Lower leg skin (tissue), 4 donors: ENCODE measurements around the gene NSDHL. TPM values are rescaled to one million over a fixed set of nuclear protein-coding genes. Genes with fewer than 3 reads are reported as not detected.
"Not testable (repeated sequence)": the region's sequence is repeated elsewhere in the genome, so short reads cannot be mapped to it uniquely, and the experiment has no call there.

Experiments used
- DNase-seq, 2 donors: peaks; one replicate each; pipeline ENCODE4 v3.0.0-alpha.2; 2019; ENCODE audit warnings: low spot score in 2 of 2
- H3K4me3 ChIP-seq: fragments of 200-600 bp; sonication (generic); 2 replicates; pipeline ENCODE4 v1.5.1; 2017; ENCODE audit warnings: mild to moderate bottlenecking, low read depth; ENCODE audit not compliant: poor library complexity, severe bottlenecking
- POLR2A ChIP-seq, 2 donors: fragments of 450-650 bp; IDR thresholded peaks; one replicate each; pipeline ENCODE4 v1.6.1; 2016 to 2017; ENCODE audit warnings: antibody characterized with exemption in 2 of 2, mild to moderate bottlenecking in 1 of 2, moderate library complexity in 1 of 2
- WGBS, 2 donors: methylation state at CpG; one replicate each; pipeline ENCODE4 v1.1.5; 2018; 5-methylcytosine and 5-hydroxymethylcytosine counted together
- intact Hi-C: fragments of 100-400 bp; cut with DNase I; formaldehyde crosslinking; loops from one replicate; pipeline ENCODE4 v1.15.0; 2023; ENCODE audit warnings: low total_unique reads
- total RNA-seq, 4 donors: library from RNA; depleted of rRNA; stranded (reverse); fragments of >200 nt; gene quantifications; one replicate each; pipeline ENCODE4 v1.1.0, GENCODE V29; 2016
- TF ChIP-seq, protein P1 (sequence below), 3 donors: fragments of 450-650 bp; IDR thresholded peaks; one replicate each; pipeline ENCODE4 v1.5.1; 2016; ENCODE audit warnings: antibody characterized with exemption in 3 of 3, mild to moderate bottlenecking in 3 of 3, moderate library complexity in 2 of 3

The NSDHL gene
- total RNA-seq, 4 donors from 2014 or later: 13.2 to 22.5 (median 17.9) TPM

- no peak for DNase-seq
- 74 to 76% methylated on average over 5 to 8 of the region's 8 CpGs for WGBS, 2 donors
- TF ChIP-seq POLR2A (IDR thresholded peaks at IDR 0.05): no peak
- TF ChIP-seq, protein P1, sequence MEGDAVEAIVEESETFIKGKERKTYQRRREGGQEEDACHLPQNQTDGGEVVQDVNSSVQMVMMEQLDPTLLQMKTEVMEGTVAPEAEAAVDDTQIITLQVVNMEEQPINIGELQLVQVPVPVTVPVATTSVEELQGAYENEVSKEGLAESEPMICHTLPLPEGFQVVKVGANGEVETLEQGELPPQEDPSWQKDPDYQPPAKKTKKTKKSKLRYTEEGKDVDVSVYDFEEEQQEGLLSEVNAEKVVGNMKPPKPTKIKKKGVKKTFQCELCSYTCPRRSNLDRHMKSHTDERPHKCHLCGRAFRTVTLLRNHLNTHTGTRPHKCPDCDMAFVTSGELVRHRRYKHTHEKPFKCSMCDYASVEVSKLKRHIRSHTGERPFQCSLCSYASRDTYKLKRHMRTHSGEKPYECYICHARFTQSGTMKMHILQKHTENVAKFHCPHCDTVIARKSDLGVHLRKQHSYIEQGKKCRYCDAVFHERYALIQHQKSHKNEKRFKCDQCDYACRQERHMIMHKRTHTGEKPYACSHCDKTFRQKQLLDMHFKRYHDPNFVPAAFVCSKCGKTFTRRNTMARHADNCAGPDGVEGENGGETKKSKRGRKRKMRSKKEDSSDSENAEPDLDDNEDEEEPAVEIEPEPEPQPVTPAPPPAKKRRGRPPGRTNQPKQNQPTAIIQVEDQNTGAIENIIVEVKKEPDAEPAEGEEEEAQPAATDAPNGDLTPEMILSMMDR (IDR thresholded peaks at IDR 0.05): no peak
- intact Hi-C loops: no loop called here
- no peak overlapping the region for H3K4me3 ChIP-seq
These were observed 74.2 kb downstream of the NSDHL start for GRCh38 chrX:152905081-152905420.

GRCh38 chrX:152907084-152907651 is 76.3 kb downstream of the NSDHL start:
- no peak overlapping the region for H3K4me3 ChIP-seq
- intact Hi-C loops: no loop called here
- no peak for DNase-seq
- WGBS, 2 donors: 64 to 72% methylated on average over 5 to 17 of the region's 17 CpGs
- TF ChIP-seq POLR2A (IDR thresholded peaks at IDR 0.05): no peak
- TF ChIP-seq, protein P1 (IDR thresholded peaks at IDR 0.05): no peak

- intact Hi-C loops: no loop called here
- no peak overlapping the region for H3K4me3 ChIP-seq
- no peak for DNase-seq
- TF ChIP-seq, protein P1 (IDR thresholded peaks at IDR 0.05): no peak
- no peak for TF ChIP-seq POLR2A (IDR thresholded peaks at IDR 0.05)
- 45 to 73% methylated on average over 7 to 13 of the region's 14 CpGs for WGBS, 2 donors
These were observed 77.6 kb downstream of the NSDHL start for GRCh38 chrX:152908486-152908885.

- 88 to 93% methylated on average over 7 of the region's 7 CpGs for WGBS, 2 donors
- H3K4me3 ChIP-seq: not testable (repeated sequence)
These were observed 79.2 kb downstream of the NSDHL start for GRCh38 chrX:152910018-152910417.

DNA sequence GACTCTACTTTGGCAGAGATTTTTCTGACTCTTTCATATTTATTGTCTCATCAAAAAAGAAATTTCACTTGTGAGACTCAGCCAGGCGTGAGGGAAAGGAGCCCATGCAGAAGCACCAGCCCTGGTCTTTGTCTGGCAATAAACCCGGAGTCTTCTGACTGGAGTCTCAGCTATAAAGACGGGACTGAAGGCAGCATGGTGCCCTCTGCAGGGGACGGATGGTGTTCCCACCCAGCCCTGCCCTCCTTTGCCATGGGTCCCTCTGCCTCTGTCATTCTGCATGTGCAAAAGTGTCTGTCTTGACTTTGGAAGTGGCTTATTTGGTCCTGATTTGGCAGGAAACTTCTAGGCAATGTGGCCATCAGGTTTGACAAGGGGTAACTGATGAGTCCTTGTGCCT is 81.2 kb downstream of the NSDHL start:
- intact Hi-C loops: no loop called here
- no peak overlapping the region for H3K4me3 ChIP-seq
- no peak for DNase-seq
- 74 to 82% methylated on average over 4 of the region's 4 CpGs for WGBS, 2 donors
- TF ChIP-seq, protein P1 (IDR thresholded peaks at IDR 0.05): no peak
- no peak for TF ChIP-seq POLR2A (IDR thresholded peaks at IDR 0.05)

More at GRCh38 chrX:152910018-152910417, 79.2 kb downstream of the NSDHL start:
- DNase-seq, intact Hi-C loops: not testable (repeated sequence)

DNA sequence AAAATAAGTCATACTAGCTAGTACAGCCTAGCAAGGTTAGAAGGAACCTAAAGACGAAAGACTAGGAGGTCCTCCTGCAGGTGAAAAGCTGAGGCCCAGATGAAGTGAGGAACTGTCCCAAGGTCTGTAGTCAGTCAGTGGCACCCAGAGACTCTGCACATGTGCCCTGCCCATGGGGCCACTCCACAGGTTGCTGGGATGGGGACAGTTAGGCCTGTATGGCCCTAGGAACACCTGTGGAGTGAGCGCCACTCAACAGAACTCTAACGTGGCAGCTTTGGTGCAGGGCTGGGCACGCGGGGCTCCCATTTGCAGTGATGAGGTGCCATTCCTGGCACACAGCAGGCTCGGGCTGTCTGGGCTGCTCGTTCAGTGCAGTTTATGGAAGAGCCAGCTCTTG is 81.8 kb downstream of the NSDHL start:
- WGBS, 2 donors: 77 to 100% methylated on average over 1 to 7 of the region's 7 CpGs
- DNase-seq: no peak
- H3K4me3 ChIP-seq: no peak overlapping the region
- TF ChIP-seq POLR2A (IDR thresholded peaks at IDR 0.05): no peak
- TF ChIP-seq, protein P1 (IDR thresholded peaks at IDR 0.05): no peak
- intact Hi-C loops: no loop called here
